GM21528 (cell line): Measurements from ENCODE around the gene GAN.
"Not testable (repeated sequence)": the region's sequence is repeated elsewhere in the genome, so short reads cannot be mapped to it uniquely, and the experiment has no call there.

ENCODE experiments used
- ATAC-seq: cut with Tn5 transposase; IDR thresholded peaks from one replicate; pipeline ENCODE4 v1.9.1; 2021; ENCODE audit warnings: mild to moderate bottlenecking, moderate library complexity; ENCODE audit not compliant: unreplicated experiment, low FRiP score

GAN gene

GRCh38 chr16:81345172-81345571, 30.4 kb downstream of the GAN start:
- ATAC-seq: not testable (repeated sequence)

GRCh38 chr16:81347425-81347824, 32.7 kb downstream of the GAN start:
- ATAC-seq: no peak

- no peak for ATAC-seq
These were observed 35.0 kb downstream of the GAN start for GRCh38 chr16:81349608-81350305.

GRCh38 chr16:81350306-81350615, 35.5 kb downstream of the GAN start:
- no peak for ATAC-seq

- no peak for ATAC-seq
These were observed 39.1 kb downstream of the GAN start for GRCh38 chr16:81353895-81354294.

- ATAC-seq: no peak
These were observed 43.0 kb downstream of the GAN start for GRCh38 chr16:81357711-81358260.

- ATAC-seq: no peak
These were observed 44.1 kb downstream of the GAN start for GRCh38 chr16:81358860-81359259.

- ATAC-seq: no peak
These were observed 45.4 kb downstream of the GAN start for GRCh38 chr16:81360135-81360534.

GRCh38 chr16:81365731-81366130, 51.0 kb downstream of the GAN start:
- no peak for ATAC-seq

GRCh38 chr16:81366316-81366932, 51.7 kb downstream of the GAN start:
- ATAC-seq: no peak

GRCh38 chr16:81367821-81368220, 53.1 kb downstream of the GAN start:
- no peak for ATAC-seq

- ATAC-seq: no peak
These were observed 55.2 kb downstream of the GAN start for GRCh38 chr16:81369888-81370504.

- ATAC-seq: no peak
These were observed 56.3 kb downstream of the GAN start for GRCh38 chr16:81371106-81371505.

GRCh38 chr16:81374550-81374949, 59.8 kb downstream of the GAN start:
- no peak for ATAC-seq

GRCh38 chr16:81376880-81377279, 62.1 kb downstream of the GAN start:
- ATAC-seq: no peak

- ATAC-seq: no peak
These were observed 63.3 kb downstream of the GAN start for GRCh38 chr16:81378049-81378448.

- ATAC-seq: no peak
These were observed 66.2 kb downstream of the GAN start for GRCh38 chr16:81380932-81381331.

GRCh38 chr16:81384006-81384405, 69.2 kb downstream of the GAN start:
- ATAC-seq: no peak

- ATAC-seq: no peak
These were observed 70.4 kb downstream of the GAN start for GRCh38 chr16:81385031-81385756.

GRCh38 chr16:81388357-81388756, 73.6 kb downstream of the GAN start:
- no peak for ATAC-seq

GRCh38 chr16:81390840-81391239, 76.1 kb downstream of the GAN start:
- ATAC-seq: no peak
